A204.1 (cell line): ENCODE measurements around the gene COMP.

Experiments
- FAIRE-seq: peaks from 2 replicates; lab custom pipeline; 2012; peaks lifted over from hg19 to GRCh38; lab: Jason Lieb, UNC

Gene COMP

GRCh38 chr19:18782559-18783225 is 8.4 kb downstream of the COMP start:
- no peak for FAIRE-seq

GRCh38 chr19:18781885-18782527 is 9.1 kb downstream of the COMP start:
- FAIRE-seq: no peak

- no peak for FAIRE-seq
Measured at GRCh38 chr19:18781047-18781600, 10.0 kb downstream of the COMP start.

- FAIRE-seq: no peak
Measured at GRCh38 chr19:18780631-18781030, 10.5 kb downstream of the COMP start.

GRCh38 chr19:18780081-18780480 is 11.0 kb downstream of the COMP start:
- FAIRE-seq: no peak

GRCh38 chr19:18778826-18779495 is 12.1 kb downstream of the COMP start:
- FAIRE-seq: no peak

GRCh38 chr19:18778076-18778389 is 13.1 kb downstream of the COMP start:
- no peak for FAIRE-seq

- FAIRE-seq: no peak
Measured at GRCh38 chr19:18777301-18778075, 13.6 kb downstream of the COMP start.

- no peak for FAIRE-seq
Measured at GRCh38 chr19:18776736-18777135, 14.4 kb downstream of the COMP start.

- FAIRE-seq: no peak
Measured at GRCh38 chr19:18776288-18776594, 14.9 kb downstream of the COMP start.

GRCh38 chr19:18775586-18776287 is 15.4 kb downstream of the COMP start:
- no peak for FAIRE-seq

GRCh38 chr19:18774782-18775444 is 16.2 kb downstream of the COMP start:
- FAIRE-seq: no peak

GRCh38 chr19:18774107-18774506 is 17.0 kb downstream of the COMP start:
- no peak for FAIRE-seq

GRCh38 chr19:18773682-18774081 is 17.4 kb downstream of the COMP start:
- FAIRE-seq: no peak

- no peak for FAIRE-seq
Measured at GRCh38 chr19:18772620-18773587, 18.2 kb downstream of the COMP start.

GRCh38 chr19:18771328-18772242 is 19.5 kb downstream of the COMP start:
- FAIRE-seq: no peak

- FAIRE-seq: no peak
Measured at GRCh38 chr19:18770663-18771327, 20.3 kb downstream of the COMP start.

- no peak for FAIRE-seq
Measured at GRCh38 chr19:18769989-18770528, 21.0 kb downstream of the COMP start.
